Loucy (cell line): ENCODE data around the gene SPACA5.
A peak's percentile ranks its signal among the peaks of the same experiment; 100 is the strongest.

Source experiments
- H2AFZ ChIP-seq: fragments of 200-600 bp; sonication (generic); 2 replicates; pipeline ENCODE4 v1.6.0; 2016; ENCODE audit warnings: antibody characterized with exemption, mild to moderate bottlenecking, low read length, moderate library complexity
- H3F3A ChIP-seq: fragments of 200-600 bp; 2 replicates; pipeline ENCODE4 v1.6.0; 2016; ENCODE audit warnings: antibody characterized with exemption, low read depth, mild to moderate bottlenecking
- H3K27me3 ChIP-seq: fragments of 200-600 bp; sonication (generic); 2 replicates; pipeline ENCODE4 v1.6.1; 2014; ENCODE audit warnings: low read length, mild to moderate bottlenecking; ENCODE audit not compliant: insufficient read depth, poor library complexity, severe bottlenecking
- H3K36me3 ChIP-seq: fragments of 200-600 bp; sonication (generic); 2 replicates; pipeline ENCODE4 v1.6.1; 2016; ENCODE audit warnings: low read length; ENCODE audit not compliant: insufficient read depth
- H3K4me1 ChIP-seq: fragments of 200-600 bp; sonication (generic); 2 replicates; pipeline ENCODE4 v1.5.1; 2014; ENCODE audit warnings: low read length, mild to moderate bottlenecking; ENCODE audit not compliant: insufficient read depth, poor library complexity, severe bottlenecking
- H3K4me2 ChIP-seq: fragments of 200-600 bp; sonication (generic); 2 replicates; pipeline ENCODE4 v1.6.0; 2014; ENCODE audit warnings: antibody characterized with exemption, low read length, low read depth, mild to moderate bottlenecking; ENCODE audit not compliant: poor library complexity, severe bottlenecking
- H3K4me3 ChIP-seq: fragments of 200-600 bp; sonication (generic); 2 replicates; pipeline ENCODE4 v1.5.1; 2014; ENCODE audit warnings: low read length, mild to moderate bottlenecking, mixed read lengths; ENCODE audit not compliant: poor library complexity, severe bottlenecking
- H3K79me2 ChIP-seq: fragments of 200-600 bp; sonication (generic); 2 replicates; pipeline ENCODE4 v1.6.1; 2014; ENCODE audit warnings: low read length; ENCODE audit not compliant: insufficient read depth
- H3K9ac ChIP-seq: fragments of 200-600 bp; sonication (generic); 2 replicates; pipeline ENCODE4 v1.6.0; 2014; ENCODE audit warnings: mild to moderate bottlenecking, low read depth, low read length, moderate library complexity; ENCODE audit not compliant: poor library complexity, severe bottlenecking
- H3K9me2 ChIP-seq: fragments of 200-600 bp; sonication (generic); replicated peaks from 2 replicates; pipeline ENCODE4 v1.6.1; 2016; ENCODE audit warnings: low read depth, low read length, mixed read lengths
- H3K9me3 ChIP-seq: fragments of 200-600 bp; sonication (generic); 2 replicates; pipeline ENCODE4 v1.6.1; 2014; ENCODE audit warnings: mild to moderate bottlenecking, antibody characterized with exemption, low read length, low read depth; ENCODE audit not compliant: insufficient read depth
- H4K20me1 ChIP-seq: fragments of 200-600 bp; sonication (generic); 2 replicates; pipeline ENCODE4 v1.6.0; 2014; ENCODE audit warnings: antibody characterized with exemption, low read length, mild to moderate bottlenecking; ENCODE audit not compliant: insufficient read depth, poor library complexity, severe bottlenecking
- CTCF ChIP-seq: fragments of 200-600 bp; sonication (generic); conservative IDR thresholded peaks from 2 replicates; pipeline ENCODE4 v1.5.1; 2014; ENCODE audit warnings: mild to moderate bottlenecking, antibody characterized with exemption, low read length
- EZH2phosphoT487 ChIP-seq: fragments of 200-600 bp; IDR thresholded peaks from 2 replicates; pipeline ENCODE4 v1.6.1; 2018; ENCODE audit warnings: antibody characterized with exemption, mild to moderate bottlenecking, moderate library complexity, borderline replicate concordance

SPACA5 gene

GRCh38 chrX:47992095-47992380 lies 14.8 kb upstream of the SPACA5 start:
- Histone ChIP-seq H3F3A (no peaks in the 10 kb centered on the region), H3K36me3 (peaks cover 30% of the 10 kb centered on the region; the same call in 1 of the 2 replicates), H3K9me3 (no peaks in the 10 kb centered on the region; the same call in 1 of the 2 replicates), H3K27me3 (no peaks in the 10 kb centered on the region), H3K9me2 (no peaks in the 10 kb centered on the region), H3K4me3 (no peak overlapping the region), H2AFZ (no peak overlapping the region), H3K4me2 (no peak overlapping the region), H3K9ac (no peak overlapping the region), H3K79me2 (peaks cover 51% of the 10 kb centered on the region; the same call in 1 of the 2 replicates), H3K4me1 (no peaks in the 10 kb centered on the region), H4K20me1 (no peaks in the 10 kb centered on the region)
- TF ChIP-seq EZH2phosphoT487, result no peak
- TF ChIP-seq CTCF, result no peak

GRCh38 chrX:47992669-47993068 lies 14.1 kb upstream of the SPACA5 start:
- Histone ChIP-seq H3K9me3 (no peaks in the 10 kb centered on the region; the same call in 1 of the 2 replicates), H4K20me1 (no peaks in the 10 kb centered on the region), H2AFZ (no peak overlapping the region), H3K4me3 (no peak overlapping the region), H3K79me2 (peaks cover 51% of the 10 kb centered on the region; the same call in 1 of the 2 replicates), H3K4me1 (no peaks in the 10 kb centered on the region), H3K4me2 (no peak overlapping the region), H3K9me2 (no peaks in the 10 kb centered on the region), H3K36me3 (peaks cover 23% of the 10 kb centered on the region; the same call in 1 of the 2 replicates), H3K9ac (no peak overlapping the region), H3K27me3 (no peaks in the 10 kb centered on the region), H3F3A (no peaks in the 10 kb centered on the region)
- TF ChIP-seq EZH2phosphoT487 (no peak), CTCF (no peak)

- Histone ChIP-seq H2AFZ (no peak overlapping the region), H3K4me1 (peaks cover 13% of the 10 kb centered on the region), H3K9me2 (no peaks in the 10 kb centered on the region), H3K9ac (no peak overlapping the region), H3K4me3 (peak overlapping the region; percentile 95), H3K79me2 (peaks cover 45% of the 10 kb centered on the region), H3K27me3 (no peaks in the 10 kb centered on the region), H3F3A (no peaks in the 10 kb centered on the region), H3K36me3 (peaks cover 3% of the 10 kb centered on the region; the same call in 1 of the 2 replicates), H3K4me2 (peak overlapping the region; percentile 75), H3K9me3 (no peaks in the 10 kb centered on the region; the same call in 1 of the 2 replicates), H4K20me1 (peaks cover 5% of the 10 kb centered on the region)
- TF ChIP-seq EZH2phosphoT487, result no peak
- no peak for TF ChIP-seq CTCF
These were observed 5.5 kb upstream of the SPACA5 start for GRCh38 chrX:48001260-48001659.
